Tibial nerve (tissue), 4 donors: Measurements from ENCODE around the gene POLR3GL.

Experiments
- CTCF ChIP-seq, 5 experiments: fragments of 200-600 bp in 3 of 5; fragments of 450-650 bp in 2 of 5; sonication (generic) in 3 of 5; IDR thresholded peaks; one replicate each; pipeline ENCODE4 v1.5.1; 2016 to 2019; ENCODE audit warnings: antibody characterized with exemption in 5 of 5, mild to moderate bottlenecking in 3 of 5, moderate library complexity in 2 of 5
- EP300 ChIP-seq, 2 donors: sonication (generic); formaldehyde crosslinking; IDR thresholded peaks; one replicate each; pipeline ENCODE4 v1.6.1; 2017; ENCODE audit warnings: antibody characterized with exemption in 2 of 2, mild to moderate bottlenecking in 1 of 2
- POLR2A ChIP-seq, 2 donors: fragments of 450-650 bp; IDR thresholded peaks; one replicate each; pipeline ENCODE4 v1.6.1; 2017; ENCODE audit warnings: antibody characterized with exemption in 2 of 2, mild to moderate bottlenecking in 2 of 2, moderate library complexity in 2 of 2

GRCh38 chr1:145918992-145919939 is 45.2 kb upstream of the POLR3GL start:
- TF ChIP-seq POLR2A (IDR thresholded peaks at IDR 0.05): no peak
- no peak for TF ChIP-seq CTCF (IDR thresholded peaks at IDR 0.05)
- TF ChIP-seq EP300 (IDR thresholded peaks at IDR 0.05): no peak
